ENCODE results near the gene DRICH1.
"Not testable (repeated sequence)": the region's sequence is repeated elsewhere in the genome, so short reads cannot be mapped to it uniquely, and the experiment has no call there.

DRICH1 gene, protein sequence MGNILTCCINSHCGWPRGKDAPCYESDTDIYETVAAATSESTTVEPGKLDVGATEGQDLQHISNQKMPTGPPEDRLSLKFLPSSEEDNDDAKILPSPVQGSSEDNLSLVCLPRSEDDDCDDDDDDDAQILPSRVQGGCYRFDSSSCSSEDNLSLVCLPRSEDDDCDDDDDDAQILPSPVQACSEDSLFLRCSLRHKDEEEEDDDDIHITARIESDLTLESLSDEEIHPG

DNA sequence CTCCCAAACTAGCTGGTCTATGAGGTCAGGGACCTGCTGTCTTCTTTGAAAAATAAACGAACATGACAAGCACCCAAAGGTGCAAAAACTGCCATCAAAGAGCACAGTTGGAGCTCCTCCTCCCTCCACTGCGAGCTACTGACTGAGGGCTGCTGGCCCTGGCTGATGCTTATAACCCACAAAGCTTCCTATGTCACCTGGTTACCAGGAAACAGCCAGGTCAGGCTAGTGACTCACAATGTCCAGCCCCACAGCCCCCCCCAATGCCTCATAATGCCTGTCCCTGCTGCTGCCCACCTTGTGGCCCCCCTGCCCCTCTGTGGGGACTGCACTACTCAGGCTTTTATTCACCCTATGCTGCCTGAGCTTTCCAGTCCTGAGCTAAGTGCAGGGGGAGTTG, at the start of gene DRICH1:
DRICH1 (minus strand) TSS at position 144 of the 400 bp plus-strand sequence. CDS start 298 bp downstream, outside the sequence.
- DNase-seq, result no peak

DNA sequence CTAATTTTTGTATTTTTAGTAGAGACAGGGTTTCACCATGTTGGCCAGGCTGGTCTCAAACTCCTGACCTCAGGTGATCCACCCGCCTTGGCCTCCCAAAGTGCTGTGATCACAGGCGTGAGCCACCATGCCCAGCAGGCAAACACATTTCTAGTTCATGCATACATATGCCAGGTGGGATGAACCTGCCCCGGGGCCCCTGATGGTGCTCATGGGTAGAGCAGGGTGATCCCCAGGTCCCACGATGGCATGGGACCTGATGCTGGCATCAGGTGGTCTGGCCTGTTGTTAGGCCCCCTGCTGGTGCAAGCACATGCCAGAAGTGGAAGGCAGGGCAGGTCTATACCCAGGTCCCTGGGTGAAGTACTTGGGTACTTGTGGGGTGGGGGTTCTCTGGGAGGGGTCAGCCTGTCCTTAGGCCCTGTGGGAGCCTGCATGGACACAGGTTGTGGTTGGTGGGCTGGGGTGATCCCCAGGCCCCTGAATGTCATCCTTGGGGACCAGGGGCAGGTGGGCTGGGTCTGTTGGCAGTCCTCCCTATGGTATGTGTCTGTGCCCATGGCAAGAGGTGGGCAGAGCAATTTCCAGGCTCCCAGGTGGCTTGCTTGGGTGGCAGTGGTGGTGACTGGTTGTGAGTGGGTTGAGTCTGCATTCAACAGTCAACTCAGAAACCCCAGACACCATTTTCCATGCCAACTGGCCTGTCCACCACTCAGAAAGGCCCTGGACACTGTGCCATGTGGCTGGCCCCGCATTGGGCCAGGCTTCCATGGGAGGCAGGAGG, 49.1 kb upstream of the DRICH1 start:
- no peak for DNase-seq

DNA sequence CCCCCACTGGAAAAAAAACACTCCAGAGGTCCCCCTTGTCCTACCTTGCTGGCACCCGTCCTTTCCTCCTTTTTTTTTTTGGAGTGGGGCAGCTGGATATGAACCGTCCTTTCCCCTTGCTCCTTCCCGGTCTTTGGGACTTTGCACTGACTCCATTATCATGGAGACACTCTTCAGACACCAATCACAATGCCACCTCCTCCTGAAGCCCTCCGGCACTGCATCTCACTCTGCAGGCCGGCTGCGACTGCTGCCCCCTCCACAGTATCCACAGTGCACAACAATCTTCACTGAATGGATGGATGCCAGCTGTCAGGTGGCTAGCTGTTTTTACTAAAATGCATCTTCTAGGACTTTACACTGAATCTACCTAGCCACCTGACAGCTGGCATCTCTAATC, 46.0 kb upstream of the DRICH1 start:
- no peak for DNase-seq

DNA sequence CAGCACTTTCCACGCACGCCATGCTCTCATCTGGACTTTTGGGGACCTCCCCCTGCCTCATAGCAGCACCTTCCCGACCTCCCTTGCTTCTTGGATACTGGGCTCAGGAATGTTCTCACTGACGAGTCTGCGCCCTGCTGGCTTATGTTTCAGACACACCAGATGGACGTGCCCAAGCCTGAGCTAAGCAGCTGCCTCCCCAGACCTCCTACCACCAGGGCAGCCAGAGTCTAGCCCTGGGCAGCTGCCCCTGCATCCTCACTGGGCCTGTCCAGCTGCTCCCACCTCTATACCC, 45.5 kb upstream of the DRICH1 start:
- no peak for DNase-seq

DNA sequence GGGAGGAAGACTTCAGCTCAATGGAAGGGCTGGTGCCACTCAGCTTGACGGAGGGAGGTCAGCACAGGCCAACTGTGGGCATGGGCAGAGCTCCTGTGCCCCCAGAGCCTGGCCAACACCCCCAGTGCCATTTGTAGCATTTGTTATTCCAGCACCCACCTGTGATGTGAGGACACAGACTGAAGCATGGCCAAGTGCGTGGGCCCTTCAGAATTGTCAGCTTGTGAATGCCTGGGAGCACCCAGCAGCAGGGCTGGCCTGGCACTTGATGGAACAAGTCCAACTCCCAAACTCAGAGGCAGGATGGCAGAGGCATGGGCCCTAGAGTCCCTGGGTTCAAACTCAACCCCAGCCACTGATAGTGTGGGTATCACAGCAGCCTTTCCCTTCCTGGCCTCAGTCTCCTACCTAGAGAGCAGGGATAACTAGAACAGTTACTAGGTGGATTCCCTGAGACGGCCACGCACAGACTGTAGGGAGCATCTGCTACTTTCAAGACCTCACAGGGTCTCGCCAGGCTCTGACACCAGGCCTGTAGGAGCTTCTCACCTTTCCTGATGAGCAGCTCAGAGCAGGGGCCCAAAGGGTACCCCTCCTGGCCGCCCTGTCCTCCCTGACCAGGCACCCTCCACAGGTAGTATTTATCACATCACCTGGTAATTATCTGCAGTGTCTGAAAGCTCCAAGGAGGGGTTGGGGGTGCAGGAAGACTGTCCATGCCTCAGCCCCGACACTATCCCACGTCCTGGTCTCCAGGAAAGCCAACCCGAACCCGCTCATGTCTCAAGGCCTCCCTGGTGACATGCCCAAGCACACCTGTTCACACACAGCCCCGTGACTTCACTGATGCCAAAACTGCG, 45.0 kb upstream of the DRICH1 start:
- DNase-seq, result not testable (repeated sequence)

DNA sequence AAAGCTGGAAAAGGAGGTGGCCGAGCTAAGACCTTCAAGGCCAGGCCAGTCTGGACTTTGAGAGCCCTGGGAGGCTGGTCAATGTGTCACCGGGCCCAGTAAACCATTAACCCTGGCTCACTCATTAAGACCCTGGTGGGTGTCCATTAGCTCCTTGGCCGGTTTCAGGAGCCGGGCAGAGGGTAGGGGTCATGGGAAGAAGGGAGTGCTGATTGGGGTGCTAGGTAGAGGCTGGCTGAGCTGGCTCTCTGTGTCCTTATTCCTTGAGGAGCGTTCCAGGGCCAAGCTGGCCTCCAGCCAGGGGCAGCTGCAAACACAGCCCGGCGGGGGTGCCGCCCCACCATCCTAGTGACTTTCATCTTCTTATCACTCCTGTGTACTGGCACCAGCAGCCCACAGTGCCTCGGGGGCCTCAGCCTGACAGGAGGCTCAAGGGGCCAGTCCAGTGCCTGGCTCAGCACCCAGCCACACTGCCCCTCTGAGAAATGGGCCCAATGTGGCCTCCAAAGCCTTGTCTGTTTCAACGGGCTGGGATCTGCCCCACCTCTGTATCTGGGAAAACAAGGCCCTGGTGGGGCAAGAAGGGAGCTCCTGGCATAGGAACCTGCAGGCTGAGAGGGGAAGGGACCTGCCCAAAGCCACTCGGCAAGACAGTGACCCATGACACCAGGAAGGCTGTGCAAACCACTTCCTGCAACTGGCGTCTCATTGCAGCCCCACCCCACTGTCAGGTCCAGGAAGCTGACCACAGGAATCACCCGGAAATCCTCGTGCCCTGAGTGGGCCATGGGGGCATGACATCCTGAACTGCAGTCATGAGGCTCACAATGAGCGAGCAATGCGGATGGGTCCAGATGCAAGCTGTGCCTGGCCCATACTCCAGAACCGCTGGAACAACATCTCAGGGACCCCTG, 43.6 kb upstream of the DRICH1 start:
- peak; percentile 72 for DNase-seq

DNA sequence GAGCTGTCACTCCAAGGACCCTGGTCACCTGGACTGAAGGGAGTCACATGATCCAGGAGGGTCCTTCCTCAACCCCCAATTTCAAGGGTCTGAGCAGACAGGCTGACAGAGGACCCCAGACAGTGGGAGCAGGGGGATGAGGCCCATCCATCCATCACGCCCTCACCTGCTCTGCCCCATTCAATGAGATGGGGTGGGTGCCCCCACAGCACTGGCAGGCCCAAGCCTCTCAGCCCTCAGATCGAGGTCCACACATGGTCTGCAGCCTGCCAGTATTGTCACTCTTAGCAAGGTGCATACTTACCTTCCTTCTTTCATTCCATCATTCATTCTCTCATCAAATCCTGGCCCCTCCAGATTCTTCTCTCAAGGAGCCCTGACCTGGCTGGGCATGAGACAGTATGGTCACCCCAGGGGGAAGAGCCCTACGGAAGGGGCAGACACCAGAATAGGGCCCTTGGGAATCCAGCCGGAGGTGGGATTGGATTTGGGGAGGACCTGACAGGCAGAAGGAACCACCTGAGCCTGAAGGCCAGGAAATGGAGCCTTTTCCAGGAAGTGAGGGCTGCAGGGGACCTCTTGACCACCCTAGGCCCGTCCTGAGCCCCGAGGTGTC, 42.9 kb upstream of the DRICH1 start:
- not testable (repeated sequence) for DNase-seq

DNA sequence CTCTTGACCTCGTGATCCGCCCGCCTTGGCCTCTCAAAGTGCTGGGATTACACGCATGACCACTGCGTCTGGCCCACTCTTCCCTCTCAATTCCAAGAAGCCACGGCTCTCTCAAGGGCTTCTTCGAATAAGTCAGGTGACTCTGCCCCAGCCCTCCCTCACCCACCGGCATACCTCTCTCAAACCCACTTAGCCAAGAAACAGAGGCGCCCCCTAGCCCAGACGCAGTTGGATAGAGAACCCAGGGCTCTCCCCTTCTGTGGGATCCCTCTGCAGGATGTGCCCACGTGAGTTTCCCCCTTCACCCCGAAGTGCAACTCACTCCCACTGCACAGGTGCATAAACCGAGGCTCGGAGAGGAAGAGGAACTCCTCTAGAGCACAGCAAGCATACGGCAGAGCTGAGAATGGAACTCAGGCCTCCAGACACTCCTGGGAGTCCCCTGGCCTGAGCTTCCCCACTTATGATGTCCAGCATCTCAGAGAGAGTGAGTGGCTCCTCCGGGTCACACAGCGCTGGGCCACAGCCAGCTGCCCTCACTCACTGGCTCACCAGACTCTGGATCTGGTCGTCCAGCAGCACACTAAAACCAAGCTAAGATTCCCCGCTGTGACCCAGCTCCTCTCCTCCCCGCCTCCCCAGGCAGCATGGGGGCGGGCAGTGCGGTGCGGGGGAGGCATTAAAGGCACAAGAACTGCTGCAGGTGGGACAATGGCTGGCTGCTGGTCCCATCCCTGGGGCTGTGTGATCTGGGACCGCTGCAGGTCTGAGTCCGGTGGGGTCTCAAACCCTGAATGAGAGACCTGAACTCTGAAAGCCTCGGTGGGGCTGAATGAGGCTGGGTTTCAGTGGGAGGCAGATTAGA, 41.9 kb upstream of the DRICH1 start:
- no peak for DNase-seq

DNA sequence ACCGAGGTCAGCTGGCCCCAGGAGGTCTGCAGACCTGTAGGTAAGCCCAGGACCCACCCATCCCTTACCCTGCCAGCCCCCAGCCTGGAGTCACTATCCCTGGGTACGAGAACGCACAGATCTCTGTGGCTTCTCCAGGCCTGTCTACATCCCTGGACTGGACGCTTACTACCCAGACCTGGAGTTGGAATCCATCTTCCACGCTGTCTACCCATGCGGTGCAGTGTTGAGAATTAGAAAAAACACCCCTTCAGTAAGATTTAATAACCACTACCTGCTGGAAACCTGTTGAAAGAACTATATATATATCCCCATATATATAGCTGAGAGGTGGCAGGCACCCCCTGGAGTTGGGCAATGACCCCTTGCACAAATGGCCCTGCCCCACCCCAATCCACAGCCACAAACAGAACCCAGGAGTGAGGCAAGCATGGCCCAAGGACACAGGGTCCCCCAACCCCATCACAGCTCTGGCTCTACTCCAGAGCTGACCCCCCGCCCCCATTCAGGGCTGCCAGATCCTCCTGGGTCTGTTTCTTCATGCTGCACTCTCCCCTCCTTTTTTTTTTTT, 41.0 kb upstream of the DRICH1 start:
- DNase-seq, result no peak

DNA sequence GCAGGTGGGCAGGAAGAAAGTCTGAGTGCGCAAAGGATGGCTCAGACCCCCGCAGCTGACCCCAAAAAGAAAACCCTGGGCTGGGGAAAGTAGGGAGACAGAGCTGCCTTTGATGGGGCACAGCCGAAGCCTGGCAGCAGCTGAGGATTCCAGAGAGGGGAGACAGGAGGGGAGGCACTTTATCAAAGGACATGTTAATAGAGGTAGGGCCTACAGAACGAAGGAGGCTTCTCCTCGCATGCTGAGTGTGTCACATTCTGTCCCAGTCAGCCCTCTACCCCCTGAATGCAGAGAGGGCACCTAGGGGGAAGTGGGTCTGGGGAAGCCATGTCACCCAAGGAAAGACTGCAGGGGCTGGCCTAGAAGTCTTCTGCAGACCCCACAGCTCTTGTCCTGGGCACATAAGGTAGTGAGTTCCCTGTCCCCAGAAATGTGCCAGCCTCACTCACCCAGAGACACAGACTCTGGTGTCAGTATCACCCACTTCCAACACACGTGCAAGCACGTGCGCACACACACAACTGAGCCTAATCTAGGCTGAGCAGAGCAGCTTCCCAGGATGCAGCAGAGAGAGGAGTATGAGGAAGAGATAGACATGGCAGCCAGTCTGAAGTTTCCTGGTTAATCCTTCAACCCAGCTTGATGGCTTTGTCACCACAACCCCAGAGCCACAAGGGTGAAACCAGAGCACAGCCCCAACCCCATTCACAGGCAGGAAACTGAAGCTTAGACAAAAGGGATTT, 40.4 kb upstream of the DRICH1 start:
- DNase-seq, result not testable (repeated sequence)

DNA sequence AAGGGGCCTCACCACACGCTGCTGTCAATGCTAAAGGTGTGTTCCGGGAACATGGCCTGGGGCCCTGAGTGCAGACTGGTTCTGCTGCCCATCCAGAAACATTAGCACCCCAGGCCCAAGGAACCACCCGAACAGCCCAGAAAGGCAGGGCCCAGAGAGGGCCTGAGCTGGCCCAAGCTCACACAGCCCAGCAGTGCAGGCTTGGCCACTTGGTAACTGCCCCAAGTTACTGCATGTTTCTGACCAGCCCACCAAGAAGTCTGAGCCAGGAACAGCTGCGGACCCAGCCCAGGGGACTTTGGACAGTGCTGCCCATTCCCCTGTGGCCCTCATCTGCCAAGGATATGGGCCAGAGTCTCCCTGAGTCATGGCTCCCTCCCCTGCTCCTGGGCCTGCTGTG, 39.3 kb upstream of the DRICH1 start:
- not testable (repeated sequence) for DNase-seq

DNA sequence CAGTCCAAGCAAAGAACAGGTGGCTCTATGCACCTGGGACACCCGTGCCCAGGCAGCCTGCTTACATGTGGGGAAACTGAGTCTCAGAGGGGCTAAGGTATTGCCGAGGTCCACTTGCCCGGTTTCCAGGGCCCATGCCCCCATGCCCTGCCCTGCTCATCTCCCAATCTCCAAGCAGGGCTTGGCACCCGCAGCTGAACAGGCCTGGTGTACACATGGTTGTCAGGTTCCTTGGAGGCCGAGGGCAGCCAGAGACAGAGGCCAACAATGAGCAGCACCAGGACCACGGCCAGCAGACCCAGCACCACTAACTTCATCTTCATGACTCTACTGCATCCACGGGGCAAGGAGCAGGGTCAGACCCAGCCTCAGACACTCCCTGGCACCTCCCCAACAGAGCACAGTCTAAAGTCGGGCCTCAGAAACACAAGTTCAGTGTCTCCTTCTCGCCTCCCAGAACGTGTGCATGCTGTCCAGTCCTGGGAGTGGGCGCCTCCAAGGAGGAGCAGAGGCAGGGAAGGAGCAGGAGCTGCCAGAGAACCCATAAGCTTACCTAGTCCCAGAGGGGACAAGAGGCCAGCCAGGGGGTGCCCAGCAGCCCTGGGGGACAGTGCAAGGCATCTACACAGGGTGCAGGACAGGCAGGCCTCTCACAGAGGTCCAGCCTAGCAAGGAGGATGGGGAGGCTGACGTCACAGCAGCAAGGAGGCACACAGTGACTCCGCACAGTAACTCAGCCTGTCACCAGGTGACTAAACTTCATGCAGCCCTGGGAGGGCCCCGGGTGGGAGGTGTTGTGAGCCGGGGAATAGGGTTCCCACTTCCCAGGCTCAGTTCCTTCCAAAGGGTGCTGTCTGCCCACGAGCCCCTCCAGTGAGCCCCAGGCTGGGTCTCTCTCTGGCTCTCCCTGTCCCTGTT, 38.5 kb upstream of the DRICH1 start:
- DNase-seq, result no peak

DNA sequence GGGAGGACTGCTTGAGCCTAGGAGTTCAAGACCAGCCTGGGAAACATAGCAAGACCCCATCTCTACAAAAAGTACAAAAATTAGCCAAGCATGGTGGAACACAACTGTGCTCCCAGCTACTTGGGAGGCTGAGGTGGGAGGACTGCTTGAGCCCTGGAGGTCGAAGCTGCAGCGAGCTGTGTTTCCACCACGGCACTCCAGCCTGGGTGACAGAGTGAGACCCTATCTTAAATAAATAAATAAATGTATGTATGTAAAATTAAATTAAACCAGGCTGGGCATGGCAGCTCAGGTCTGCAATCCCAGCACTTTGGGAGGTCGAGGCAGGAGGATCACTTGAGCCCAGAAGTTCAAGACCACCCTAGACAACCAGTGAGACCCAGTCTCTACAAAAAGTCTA, 28.3 kb upstream of the DRICH1 start:
- not testable (repeated sequence) for DNase-seq

DNA sequence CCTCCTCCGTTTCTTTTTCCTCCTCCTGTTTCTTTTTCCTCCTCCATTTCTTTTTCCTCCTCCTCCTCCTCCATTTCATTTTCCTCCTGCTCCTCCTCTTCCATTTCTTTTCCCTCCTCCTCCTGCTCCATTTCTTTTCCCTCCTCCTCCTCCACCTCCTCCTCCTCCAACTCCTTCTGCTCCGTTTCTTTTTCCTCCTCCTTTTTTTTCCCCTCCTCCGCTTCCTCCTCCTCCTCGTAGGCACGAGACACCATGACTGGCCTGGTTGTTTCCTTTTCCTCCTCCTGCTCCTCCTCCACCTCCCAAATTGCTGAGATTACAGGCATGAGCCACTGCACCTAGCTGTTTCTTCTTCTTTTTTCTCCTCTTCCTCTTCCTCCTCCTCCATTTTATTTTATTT, 25.6 kb upstream of the DRICH1 start:
- peak; percentile 29 for DNase-seq

DNA sequence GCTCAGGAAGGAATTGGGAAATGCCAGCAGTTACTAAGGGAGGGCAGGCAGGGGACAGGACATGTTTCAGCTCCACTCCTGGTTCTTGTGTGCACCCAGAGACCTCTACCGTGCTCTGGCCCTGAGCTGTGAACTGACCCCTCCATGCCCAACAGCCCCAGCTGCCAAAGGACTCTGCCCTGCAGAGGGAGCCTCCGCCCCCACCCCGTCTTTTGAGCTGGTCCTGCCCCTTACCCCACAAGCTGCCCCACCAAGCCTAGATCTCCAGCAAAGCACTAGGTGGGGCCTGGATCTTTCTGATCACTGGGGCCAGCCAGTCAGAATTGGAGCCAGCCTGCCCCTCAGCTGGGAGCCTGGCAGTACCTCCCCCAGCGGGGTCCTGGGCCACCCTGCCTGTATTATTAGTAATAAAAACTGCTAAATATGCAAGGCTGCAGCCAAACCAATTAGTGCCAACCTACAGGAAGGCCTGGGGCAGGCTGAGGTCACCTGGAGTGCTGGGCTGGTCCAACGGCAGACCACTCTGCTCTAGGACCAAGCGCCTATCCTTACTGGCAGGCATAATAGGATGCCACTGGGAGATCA, 23.9 kb upstream of the DRICH1 start:
- DNase-seq, result no peak

DNA sequence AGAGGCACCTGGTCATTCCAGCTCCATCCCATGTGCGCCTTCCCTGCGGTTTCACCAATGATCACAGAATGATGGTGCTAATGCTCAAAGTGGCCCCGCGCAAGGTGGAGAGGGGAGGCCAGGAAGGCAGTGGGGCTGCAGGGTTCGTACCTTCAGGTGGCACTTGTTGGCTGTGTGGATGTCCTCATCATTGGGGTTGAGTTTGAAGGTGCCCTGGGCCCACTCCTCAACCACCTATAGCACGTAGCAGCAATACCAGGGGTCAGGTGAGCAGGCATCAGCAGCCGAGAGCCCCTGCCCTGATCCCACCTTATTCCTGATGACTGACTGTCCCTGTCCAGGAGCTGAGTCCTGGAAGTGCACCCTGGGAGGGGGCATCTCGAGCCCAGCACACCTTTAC, 20.6 kb upstream of the DRICH1 start:
- DNase-seq, result no peak

DNA sequence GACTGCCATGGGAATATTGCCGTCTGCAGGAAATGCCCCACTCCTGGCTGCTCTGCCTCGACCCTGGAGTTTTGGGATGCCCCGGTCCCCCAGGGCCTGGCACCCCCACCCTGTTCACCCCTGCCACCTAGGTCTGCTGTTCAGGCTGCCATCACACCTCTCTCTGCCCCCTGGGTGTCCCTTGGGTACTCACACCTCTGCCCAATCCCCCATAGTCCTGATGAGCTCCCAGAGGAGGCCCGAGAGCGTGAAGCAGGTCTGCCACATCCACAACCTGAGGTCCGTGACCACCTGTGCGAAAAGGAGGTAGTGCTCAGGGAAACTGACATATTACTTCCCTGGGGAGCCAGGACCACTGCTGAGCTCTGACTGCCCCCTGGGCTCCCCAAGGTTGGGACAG, 20.2 kb upstream of the DRICH1 start:
- no peak for DNase-seq

DNA sequence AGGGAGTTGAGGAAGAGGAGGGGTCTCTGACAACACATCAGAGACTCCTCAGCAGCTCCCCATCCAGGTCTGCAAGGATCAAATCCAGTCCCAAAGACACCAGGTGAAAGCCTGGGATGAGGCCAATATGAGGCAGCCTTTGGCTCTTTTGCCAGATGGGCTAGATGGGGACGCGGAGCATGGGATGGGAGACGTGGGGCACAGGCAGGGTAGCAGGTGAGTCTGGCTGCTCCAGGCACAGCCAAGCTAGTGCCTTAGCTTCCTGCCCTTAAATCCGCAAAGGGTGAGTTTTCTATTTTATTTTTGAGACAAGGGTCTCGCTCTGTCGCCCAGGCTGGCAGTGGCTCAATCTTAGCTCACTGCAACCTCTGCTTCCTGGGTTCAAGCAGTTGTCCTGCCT, 19.6 kb upstream of the DRICH1 start:
- DNase-seq, result no peak

DNA sequence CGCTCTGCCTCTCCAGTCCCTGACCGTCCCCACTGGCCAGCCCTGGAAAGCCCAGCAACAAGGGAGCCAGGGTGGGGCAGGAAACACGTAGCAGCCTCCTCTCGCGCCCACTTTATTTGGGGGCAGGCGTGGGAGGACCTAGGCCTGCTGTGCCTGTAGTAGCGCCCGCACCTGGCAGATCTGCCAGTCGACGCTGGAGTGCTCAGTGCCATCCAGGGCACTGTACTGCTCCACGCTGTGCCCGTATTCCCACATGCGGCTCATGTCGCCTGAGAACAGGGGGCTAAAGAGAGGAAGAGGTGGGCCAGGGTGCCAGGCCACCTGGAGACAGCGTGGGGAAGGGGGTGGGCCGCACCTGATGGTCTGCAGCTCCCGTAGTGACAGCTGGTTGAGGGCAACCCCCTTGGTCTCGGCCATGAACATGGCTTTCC, 17.0 kb upstream of the DRICH1 start:
- no peak for DNase-seq
